HepG2 (cell line): ENCODE results near the gene TBCEL. TPM values are rescaled to one million over a fixed set of nuclear protein-coding genes. Genes with fewer than 3 reads are reported as not detected.

Experiments used
- ATAC-seq: fragments of 200-7000 bp; cut with Tn5 transposase; 3 replicates; pipeline ENCODE4 v1.9.1; 2020; ENCODE audit warnings: mild to moderate bottlenecking, moderate library complexity
- BruUV-seq: library from RNA; stranded (reverse); fragments of 400-500 nt; replicated peaks from 2 replicates; lab custom pipeline; 2021; lab: Mats Ljungman, UMichigan
- CTCF ChIA-PET: fragments of 300-600 bp; formaldehyde crosslinking; extraction: SDS; loops from one replicate; lab custom pipeline; 2021; ENCODE audit warnings: low total read pairs, inconsistent platforms, low intra/inter-chr PET ratio; lab: Yijun Ruan, JAX
- POLR2A ChIA-PET: fragments of 350-600 bp; sonication (Branson Sonifier 250); formaldehyde crosslinking; loops from one replicate; lab custom pipeline; 2020; ENCODE audit warnings: antibody characterized with exemption, inconsistent platforms; lab: Yijun Ruan, JAX
- DNase-seq: peaks from one replicate; pipeline ENCODE4 v3.0.0-alpha.2; 2015; ENCODE audit warnings: low spot score
- FAIRE-seq: peaks from 3 replicates; lab custom pipeline; 2011; peaks lifted over from hg19 to GRCh38; lab: Jason Lieb, UNC
- H2AFZ ChIP-seq: one replicate; pipeline ENCODE4 v1.6.1; 2011; ENCODE audit warnings: low read length, inconsistent platforms
- H3K27ac ChIP-seq: fragments of 300-600 bp; 3 replicates; pipeline ENCODE4 v1.8.0; 2011; ENCODE audit warnings: mixed run types, mild to moderate bottlenecking, mixed read lengths, low read length, inconsistent platforms; ENCODE audit not compliant: insufficient read depth; ENCODE audit errors: extremely low read length
- H3K27me3 ChIP-seq, 2 experiments: fragments of 200-600 bp in 1 of 2; 2 replicates in 1 of 2; 3 replicates in 1 of 2; pipeline versions ENCODE4 v1.6.0 to v1.8.0; 2011; ENCODE audit warnings: low read length in 2 of 2, mild to moderate bottlenecking in 2 of 2, moderate library complexity in 2 of 2, inconsistent platforms in 1 of 2; ENCODE audit not compliant: insufficient read depth in 2 of 2, control insufficient read depth in 1 of 2
- H3K36me3 ChIP-seq, 2 experiments: fragments of 200-600 bp in 1 of 2; replicated peaks in 1 of 2; 2 replicates in 1 of 2; 3 replicates in 1 of 2; pipeline versions ENCODE4 v1.5.1 to v1.8.0; 2011; ENCODE audit warnings: low read length in 2 of 2, inconsistent platforms in 1 of 2; ENCODE audit not compliant: insufficient read depth in 2 of 2, control insufficient read depth in 1 of 2
- H3K4me1 ChIP-seq: 2 replicates; pipeline ENCODE4 v1.5.1; 2012; ENCODE audit warnings: low read length, inconsistent platforms; ENCODE audit not compliant: insufficient read depth
- H3K4me2 ChIP-seq: 2 replicates; pipeline ENCODE4 v1.6.0; 2011; ENCODE audit warnings: low read depth, low read length, inconsistent platforms
- H3K4me3 ChIP-seq, 3 experiments: fragments of 200-600 bp in 1 of 3; sonication (generic), shearing (Covaris generic) in 1 of 3; replicated peaks in 1 of 3; 2 replicates each; pipeline ENCODE4 v1.5.1; 2011 to 2016; ENCODE audit warnings: low read length in 3 of 3, inconsistent platforms in 2 of 3, low read depth in 2 of 3, mild to moderate bottlenecking in 2 of 3, control low read depth in 1 of 3, mixed read lengths in 1 of 3; ENCODE audit not compliant: insufficient read depth in 1 of 3
- H3K79me2 ChIP-seq: one replicate; pipeline ENCODE4 v1.6.1; 2011; ENCODE audit warnings: low read length, inconsistent platforms; ENCODE audit not compliant: insufficient read depth
- H3K9ac ChIP-seq: 2 replicates; pipeline ENCODE4 v1.6.0; 2011; ENCODE audit warnings: mild to moderate bottlenecking, low read depth, low read length, inconsistent platforms; ENCODE audit not compliant: insufficient read depth
- H3K9me3 ChIP-seq: 2 replicates; pipeline ENCODE4 v1.5.1; 2012; ENCODE audit warnings: mild to moderate bottlenecking, low read length
- H4K20me1 ChIP-seq: 2 replicates; pipeline ENCODE4 v1.6.0; 2011; ENCODE audit warnings: inconsistent platforms, mild to moderate bottlenecking, low read length, moderate library complexity; ENCODE audit not compliant: insufficient read depth
- HBP1 ChIP-seq: IDR thresholded peaks from 2 replicates; pipeline ENCODE4 v1.6.1; 2016; ENCODE audit warnings: low read depth, control low read depth
- RERE ChIP-seq: IDR thresholded peaks from 2 replicates; pipeline ENCODE4 v1.6.1; 2016; ENCODE audit warnings: low read depth, missing genetic modification reagents, missing compliant biosample characterization
- ZNF136 ChIP-seq: sonication (generic); formaldehyde crosslinking; IDR thresholded peaks from 2 replicates; pipeline ENCODE4 v1.8.1; 2022; ENCODE audit warnings: low read depth, mild to moderate bottlenecking, moderate library complexity, missing genetic modification reagents
- WGBS: methylation state at CpG from one replicate; pipeline ENCODE4 v1.1.6; 2017; ENCODE audit warnings: low lambda C conversion rate; 5-methylcytosine and 5-hydroxymethylcytosine counted together
- in situ Hi-C: cut with HindIII; loops from 2 replicates; pipeline ENCODE4 v1.10.0; 2017; ENCODE audit warnings: low pct_unique_long_range_greater_than_20kb; ENCODE audit not compliant: extremely low pct_ligation_motif_present
- intact Hi-C: fragments of 100-400 bp; cut with micrococcal nuclease; formaldehyde crosslinking; loops from one replicate; pipeline ENCODE4 v1.10.0; 2022; ENCODE audit not compliant: unreplicated experiment
- polyA plus RNA-seq, 8 experiments: library from polyadenylated mRNA; depleted of rRNA in 3 of 8; stranded (reverse) in 7 of 8; unstranded in 1 of 8; fragments of >200 nt; fragmentation: Illumina TruSeq in 4 of 8; extraction: Trizol in 4 of 8; gene quantifications; 2 replicates each; pipeline versions ENCODE4 v1.2.1 to v1.2.3, GENCODE V29; 2011 to 2016; ENCODE audit warnings: low read depth in 4 of 8, missing spikeins in 1 of 8, mixed read lengths in 1 of 8; ENCODE audit not compliant: insufficient read depth in 1 of 8
- total RNA-seq, 5 experiments: library from RNA; depleted of rRNA; stranded (reverse); fragments of >200 nt; fragmentation: Illumina TruSeq; extraction: Trizol; gene quantifications; 2 replicates each; pipeline ENCODE4 v1.2.3, GENCODE V29; 2016; ENCODE audit warnings: low read depth in 1 of 5
- TF ChIP-seq, protein P1 (sequence below): IDR thresholded peaks from 2 replicates; pipeline ENCODE4 v1.6.1; 2012; ENCODE audit warnings: inconsistent platforms

The TBCEL gene
- total and polyA plus RNA-seq, 2 of the 13 experiments (the other 11 are each of a cell fraction or from before 2014, with no cell fraction given) = 6.1 to 12.5 TPM

GRCh38 chr11:121106812-121107211 lies 82.9 kb downstream of the TBCEL start:
- CTCF ChIA-PET = no interaction called here
- no peak overlapping the region for H3K4me2 ChIP-seq
- H3K79me2 ChIP-seq = no peaks in the 10 kb centered on the region
- H2AFZ ChIP-seq = no peak overlapping the region
- H3K9ac ChIP-seq = no peak overlapping the region
- no TSS peak for BruUV-seq
- H3K4me1 ChIP-seq = no peaks in the 10 kb centered on the region
- intact Hi-C loops = no loop called here
- H3K9me3 ChIP-seq = no peaks in the 10 kb centered on the region
- 0 out of 5 replicates have a peak, but pooled peaks cover 0 to 4% of the 10 kb centered on the region in 2 experiments for H3K27me3 ChIP-seq
- no peaks in the 10 kb centered on the region for H3K36me3 ChIP-seq
- DNase-seq = no peak
- no peak for TF ChIP-seq RERE (CRISPR knock-in tag)
- TF ChIP-seq HBP1 (CRISPR knock-in tag) = no peak
- TF ChIP-seq, protein P1, sequence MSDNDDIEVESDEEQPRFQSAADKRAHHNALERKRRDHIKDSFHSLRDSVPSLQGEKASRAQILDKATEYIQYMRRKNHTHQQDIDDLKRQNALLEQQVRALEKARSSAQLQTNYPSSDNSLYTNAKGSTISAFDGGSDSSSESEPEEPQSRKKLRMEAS = no peak
- no peak for TF ChIP-seq ZNF136 (CRISPR knock-in tag)
- no peak overlapping the region for H3K4me3 ChIP-seq
- in situ Hi-C loops = no loop called here
- H3K27ac ChIP-seq = no peak overlapping the region
- H4K20me1 ChIP-seq = no peaks in the 10 kb centered on the region
- POLR2A ChIA-PET = no interaction called here
- WGBS = 3% methylated on average over 5 of the region's 5 CpGs
- FAIRE-seq = no peak
- no peak for ATAC-seq
